DMS53 treated with DMSO at 0.1 percent for 48 hours (cell line): Measurements from ENCODE around the gene C17orf107.

Experiments
- DNase-seq: peaks from one replicate; lab custom pipeline; 2025; ENCODE audit not compliant: unreplicated experiment; lab: John Stamatoyannopoulos, UW

Gene C17orf107

DNA sequence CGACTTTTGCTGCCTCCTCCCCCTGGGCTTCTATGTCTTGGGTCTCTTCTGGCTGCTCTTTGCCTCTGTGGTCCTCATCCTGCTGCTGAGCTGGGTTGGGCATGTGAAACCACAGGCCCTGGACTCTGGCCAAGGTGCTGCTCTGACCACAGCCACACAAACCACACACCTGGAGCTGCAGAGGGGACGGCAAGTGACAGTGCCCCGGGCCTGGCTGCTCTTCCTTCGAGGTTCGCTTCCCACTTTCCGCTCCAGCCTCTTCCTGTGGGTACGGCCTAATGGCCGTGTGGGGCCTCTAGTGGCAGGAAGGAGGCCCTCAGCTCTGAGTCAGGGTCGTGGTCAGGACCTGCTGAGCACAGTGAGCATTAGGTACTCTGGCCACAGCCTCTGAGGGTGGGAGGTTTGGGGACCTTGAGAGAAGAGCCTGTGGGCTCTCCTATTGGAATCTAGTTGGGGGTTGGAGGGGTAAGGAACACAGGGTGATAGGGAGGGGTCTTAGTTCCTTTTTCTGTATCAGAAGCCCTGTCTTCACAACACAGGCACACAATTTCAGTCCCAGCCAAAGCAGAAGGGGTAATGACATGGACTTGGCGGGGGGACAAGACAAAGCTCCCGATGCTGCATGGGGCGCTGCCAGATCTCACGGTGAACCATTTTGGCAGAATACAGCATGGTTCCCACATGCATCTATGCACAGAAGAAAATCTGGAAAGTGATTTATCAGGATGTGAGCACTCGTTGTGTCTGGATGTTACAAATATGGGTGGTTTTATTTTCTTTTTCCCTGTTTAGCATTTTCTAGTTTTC is 35.0 kb downstream of the C17orf107 start:
- no peak for DNase-seq

DNA sequence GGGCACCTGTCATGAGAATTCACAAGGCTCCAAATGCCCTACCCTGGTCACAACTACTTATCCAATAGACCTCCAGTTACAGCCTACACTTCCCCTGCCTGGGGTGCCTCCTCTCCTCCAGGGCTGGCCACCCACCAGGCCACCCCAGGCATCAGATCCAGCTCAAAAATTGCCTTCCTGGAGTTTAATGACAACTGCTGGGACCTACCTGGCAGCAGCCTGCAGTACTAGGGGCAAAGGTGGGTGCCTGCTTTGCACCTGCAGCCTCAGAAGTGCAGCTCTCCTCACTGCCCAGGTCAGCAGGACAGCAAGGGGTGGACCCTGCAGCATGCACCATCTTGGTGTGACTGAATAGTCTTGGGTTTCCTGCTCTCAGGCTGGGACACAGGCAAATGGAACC is 36.3 kb downstream of the C17orf107 start:
- no peak for DNase-seq

DNA sequence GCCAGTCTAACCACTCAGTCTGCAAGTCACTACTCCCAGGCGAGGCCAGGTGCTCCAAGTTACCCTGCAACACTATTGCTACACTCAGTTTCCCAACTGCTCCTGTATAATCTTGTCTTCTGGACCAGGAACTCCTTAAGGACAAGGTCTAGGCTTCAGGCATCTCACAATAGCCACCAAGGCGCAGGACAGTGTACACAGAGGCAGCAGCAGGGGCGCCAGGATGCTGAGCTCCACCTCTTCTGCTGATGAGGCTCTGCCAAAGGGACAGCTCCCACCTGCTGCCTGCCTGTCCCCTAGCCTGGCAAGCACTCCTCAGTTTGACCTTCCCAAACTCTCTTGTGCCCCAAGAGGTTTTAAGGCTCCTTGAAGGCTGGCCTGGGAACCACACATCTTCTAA is 37.1 kb downstream of the C17orf107 start:
- no peak for DNase-seq

DNA sequence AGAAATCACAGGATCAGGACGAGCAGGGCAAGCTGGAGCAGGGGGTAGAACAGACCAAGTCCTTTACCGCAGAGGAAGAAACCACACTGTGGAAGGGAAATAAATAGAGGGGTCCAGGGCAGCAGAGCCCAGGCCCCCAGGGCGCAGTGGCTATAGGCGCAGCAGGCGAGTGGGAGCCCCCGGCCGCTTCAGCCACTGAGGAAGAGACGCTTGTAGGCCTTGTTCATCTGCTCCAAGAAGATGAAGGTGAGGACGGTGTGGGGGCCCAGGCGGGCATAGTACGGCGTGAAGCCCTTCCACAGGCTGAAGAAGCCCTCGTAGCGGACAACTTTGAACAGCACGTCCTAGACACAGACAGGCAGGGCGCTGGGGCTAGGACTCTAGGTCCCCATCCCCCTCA is 38.2 kb downstream of the C17orf107 start:
- no peak for DNase-seq

DNA sequence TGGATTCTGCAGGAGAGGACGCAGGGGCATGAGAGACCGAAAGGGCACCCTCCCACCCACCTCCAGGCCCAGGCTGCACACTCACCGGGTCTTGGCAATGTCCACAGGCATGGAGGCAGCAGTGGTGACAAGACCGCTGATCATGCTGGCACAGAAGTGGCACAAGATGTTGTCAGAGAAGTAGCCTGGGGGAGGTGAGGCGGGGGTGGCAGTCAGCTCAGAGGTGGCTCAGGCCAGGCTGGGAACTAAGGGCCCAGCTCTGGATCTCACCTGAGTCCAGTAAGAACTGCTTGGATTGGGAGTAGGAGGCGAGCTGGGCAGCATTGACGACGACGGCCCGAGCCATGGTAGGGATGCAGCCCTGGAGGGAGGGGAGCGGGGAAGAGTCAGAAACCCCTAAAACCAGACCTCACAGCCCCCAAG is 38.7 kb downstream of the C17orf107 start:
- no peak for DNase-seq

GRCh38 chr17:4938688-4939545 is 39.6 kb downstream of the C17orf107 start:
- no peak for DNase-seq

DNA sequence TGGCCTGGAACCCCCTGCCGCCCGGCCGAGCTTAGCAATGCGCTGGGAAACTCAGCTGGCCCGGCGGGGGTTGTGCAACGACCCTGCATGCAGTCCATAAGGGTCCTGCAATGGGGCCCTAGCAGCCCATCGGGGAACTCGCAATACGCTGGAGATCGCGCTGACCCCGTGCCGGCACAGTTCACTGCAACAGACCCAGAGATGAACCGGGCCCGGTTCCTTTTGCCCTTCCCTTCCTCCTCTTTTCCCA is 40.1 kb downstream of the C17orf107 start:
- no peak for DNase-seq

DNA sequence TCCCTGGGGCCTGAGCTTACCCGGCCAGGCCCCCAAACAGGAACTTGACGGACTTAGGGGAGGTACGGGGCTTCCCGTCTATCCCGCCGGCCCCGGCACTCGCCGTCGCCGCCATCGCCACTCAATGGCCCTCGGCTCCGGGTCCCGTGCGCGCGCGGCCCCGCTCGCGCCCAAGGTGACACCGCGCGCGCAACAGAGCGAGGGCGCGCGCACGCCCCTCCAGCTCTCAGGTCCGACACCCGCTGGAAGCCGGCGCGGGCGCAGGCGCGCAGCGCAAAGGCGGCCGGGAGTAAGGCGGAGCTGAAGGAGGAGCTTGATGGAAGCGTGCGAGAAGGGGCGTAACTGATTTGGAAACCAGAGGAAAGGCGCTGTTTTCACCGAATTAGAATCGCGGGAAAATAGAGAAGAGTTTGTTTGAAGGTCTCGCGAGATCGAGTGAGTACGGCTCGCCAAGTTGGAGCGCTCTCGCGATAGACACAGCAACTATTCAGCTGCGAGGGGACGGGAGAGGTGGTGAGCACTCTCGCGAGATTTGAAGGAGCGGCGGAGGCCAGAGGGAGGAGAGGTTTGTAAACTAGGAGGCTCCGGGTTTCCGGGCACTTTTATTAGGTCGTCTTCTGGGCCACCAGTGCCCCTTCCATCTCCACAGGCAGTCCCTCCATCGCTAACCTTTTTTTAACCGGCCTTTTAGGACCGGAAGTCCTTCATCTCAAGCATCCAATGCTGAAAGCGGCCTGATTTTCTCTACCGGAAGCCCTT is 40.6 kb downstream of the C17orf107 start, which contains the start of the genes RNF167 and SLC25A11:
RNF167 (plus strand) TSS at position 473 of the 759 bp plus-strand sequence. CDS start 642 bp downstream, outside the sequence.
SLC25A11 (minus strand) TSS at position 251 of the 759 bp plus-strand sequence; CDS start at position 115, 136 bp downstream.
- peak; percentile 92 for DNase-seq

DNA sequence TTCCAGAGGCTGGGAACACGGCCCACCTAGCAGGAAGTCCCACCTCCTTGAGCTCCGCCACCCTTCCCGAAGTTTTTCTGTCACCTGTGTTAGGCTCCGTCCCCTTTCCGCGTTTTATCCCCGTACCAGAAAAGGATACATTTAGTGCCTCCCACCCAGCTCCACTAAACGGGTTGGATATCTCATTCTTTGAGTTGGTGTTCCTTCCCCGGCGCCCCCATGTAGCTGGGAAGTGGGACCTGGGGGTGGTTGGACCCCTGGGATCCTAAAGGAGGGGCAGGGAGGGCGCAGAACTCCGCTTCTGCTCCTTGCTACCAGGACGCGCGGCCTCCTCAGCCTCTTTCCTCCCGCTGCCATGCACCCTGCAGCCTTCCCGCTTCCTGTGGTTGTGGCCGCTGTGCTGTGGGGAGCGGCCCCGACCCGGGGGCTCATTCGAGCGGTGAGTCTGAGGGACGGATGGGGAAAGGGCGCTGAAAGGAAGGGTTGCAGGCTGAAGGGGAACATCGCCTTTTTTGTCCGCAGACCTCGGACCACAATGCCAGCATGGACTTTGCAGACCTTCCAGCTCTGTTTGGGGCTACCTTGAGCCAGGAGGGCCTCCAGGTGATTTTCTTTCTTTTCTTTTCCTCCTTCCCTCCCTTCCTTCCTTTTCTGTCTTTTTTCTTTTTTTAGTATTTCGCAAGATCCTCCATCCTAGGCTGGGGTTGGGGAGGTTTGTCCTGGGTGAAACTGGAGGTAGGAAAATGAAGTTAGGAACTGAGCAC is 41.4 kb downstream of the C17orf107 start:
- no peak for DNase-seq

DNA sequence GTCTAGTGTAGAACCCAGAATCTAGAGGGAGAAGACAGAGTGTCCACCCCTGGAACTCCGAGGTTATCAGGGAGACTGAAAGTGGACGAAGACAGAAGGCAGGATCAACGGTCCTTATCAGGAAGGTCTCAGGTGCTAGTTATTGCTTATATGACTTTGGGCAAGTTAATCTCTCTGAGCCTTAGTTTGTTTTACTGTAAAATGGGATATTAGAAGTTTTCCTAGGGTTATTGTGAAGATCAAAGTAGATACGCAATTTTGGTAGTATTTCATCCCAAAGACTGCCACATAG is 41.9 kb downstream of the C17orf107 start:
- no peak for DNase-seq

DNA sequence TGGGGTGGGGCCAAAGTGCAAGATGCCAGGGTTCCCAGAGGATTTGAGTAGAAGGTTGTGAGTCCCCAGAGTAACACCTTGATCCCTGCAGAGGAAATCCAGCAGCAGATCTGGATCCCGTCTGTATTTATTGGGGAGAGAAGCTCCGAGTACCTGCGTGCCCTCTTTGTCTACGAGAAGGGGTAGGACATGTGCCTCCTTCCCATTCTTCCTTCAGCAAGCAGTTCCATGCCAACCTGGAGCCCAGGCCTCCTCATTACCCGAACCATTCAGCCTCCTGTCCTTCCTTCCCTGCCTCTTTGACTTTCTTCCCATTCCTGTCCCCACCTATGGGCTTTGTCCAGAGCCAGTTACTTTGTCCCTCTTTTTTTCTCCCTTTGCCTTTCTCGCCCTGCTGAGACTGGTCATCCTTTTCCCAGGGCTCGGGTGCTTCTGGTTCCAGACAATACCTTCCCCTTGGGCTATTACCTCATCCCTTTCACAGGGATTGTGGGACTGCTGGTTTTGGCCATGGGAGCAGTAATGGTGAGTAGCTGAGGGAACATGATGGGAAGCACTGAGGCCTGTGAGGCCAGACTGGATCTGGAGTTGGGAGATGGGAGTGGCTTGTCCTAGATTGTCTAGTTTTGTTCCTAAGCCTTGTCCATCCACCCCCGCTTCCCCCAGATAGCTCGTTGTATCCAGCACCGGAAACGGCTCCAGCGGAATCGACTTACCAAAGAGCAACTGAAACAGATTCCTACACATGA is 43.6 kb downstream of the C17orf107 start:
- no peak for DNase-seq

GRCh38 chr17:4944163-4944553 is 44.8 kb downstream of the C17orf107 start:
- no peak for DNase-seq

GRCh38 chr17:4944554-4945175 is 45.3 kb downstream of the C17orf107 start:
- DNase-seq: no peak

- DNase-seq: peak; percentile 69
Measured at GRCh38 chr17:4945176-4945943, 46.0 kb downstream of the C17orf107 start.

DNA sequence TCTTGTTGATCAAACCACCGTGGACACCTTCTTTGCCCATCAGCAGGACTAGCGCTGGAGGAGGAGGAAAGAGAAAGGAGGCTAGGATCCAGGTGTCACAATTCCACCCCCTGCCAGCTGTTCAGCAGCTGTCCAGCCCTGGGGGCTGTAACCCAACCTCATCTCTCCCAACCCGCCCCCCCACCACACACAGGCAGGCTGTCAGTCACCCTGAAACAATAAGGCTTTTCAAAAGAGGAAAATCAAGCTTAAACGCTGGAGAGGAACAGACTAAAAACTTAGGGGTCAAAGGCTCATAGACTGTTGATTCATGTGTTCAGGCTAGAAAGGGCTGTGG is 46.6 kb downstream of the C17orf107 start:
- DNase-seq: no peak

GRCh38 chr17:4946312-4946976 is 47.1 kb downstream of the C17orf107 start:
- no peak for DNase-seq

GRCh38 chr17:4947010-4947410 is 47.7 kb downstream of the C17orf107 start:
- no peak for DNase-seq

GRCh38 chr17:4947411-4948165 is 48.3 kb downstream of the C17orf107 start:
- no peak for DNase-seq
